K562 (cell line): ENCODE data around the gene ABCB9. TPM values are rescaled to one million over a fixed set of nuclear protein-coding genes. Genes with fewer than 3 reads are reported as not detected.

Experiments
- ATAC-seq: fragments of 200-7000 bp; cut with Tn5 transposase; 3 replicates; pipeline ENCODE4 v1.9.1; 2020; ENCODE audit warnings: moderate library complexity
- BruUV-seq: library from RNA; stranded (reverse); fragments of 400-500 nt; replicated peaks from 2 replicates; lab custom pipeline; 2021; lab: Mats Ljungman, UMichigan
- CTCF ChIA-PET: fragments of 300-600 bp; formaldehyde crosslinking; extraction: SDS; loops from one replicate; lab custom pipeline; 2021; ENCODE audit warnings: low intra/inter-chr PET ratio; lab: Yijun Ruan, JAX
- POLR2A ChIA-PET: fragments of 300-600, 350-650 bp; sonication (Branson Sonifier 250); formaldehyde crosslinking; extraction: SDS; loops from one replicate; lab custom pipeline; 2021; ENCODE audit warnings: antibody characterized with exemption, inconsistent platforms; lab: Yijun Ruan, JAX
- DNase-seq, 4 experiments: peaks; one replicate each; pipeline versions ENCODE4 v3.0.0 to v3.0.0-alpha.2; 2011 to 2018; ENCODE audit warnings: low spot score in 3 of 4, mixed read lengths in 3 of 4; ENCODE audit errors: extremely low read depth in 1 of 4
- FAIRE-seq: peaks from 2 replicates; lab custom pipeline; 2011; peaks lifted over from hg19 to GRCh38; lab: Jason Lieb, UNC
- H2AFZ ChIP-seq: 2 replicates; pipeline ENCODE4 v1.6.0; 2011; ENCODE audit warnings: low read depth, low read length, control low read depth, inconsistent platforms
- H3K27ac ChIP-seq: fragments of 200-600 bp; 3 replicates; pipeline ENCODE4 v1.8.0; 2011; ENCODE audit warnings: low read depth, mild to moderate bottlenecking, control low read depth, inconsistent platforms, low read length, moderate library complexity, mixed read lengths; ENCODE audit errors: extremely low read depth
- H3K27me3 ChIP-seq, 2 experiments: fragments of 300-600 bp in 1 of 2; 2 replicates in 1 of 2; 3 replicates in 1 of 2; pipeline versions ENCODE4 v1.6.0 to v1.8.0; 2011; ENCODE audit warnings: inconsistent platforms in 2 of 2, low read length in 2 of 2, mild to moderate bottlenecking in 1 of 2, mixed read lengths in 1 of 2, moderate library complexity in 1 of 2; ENCODE audit not compliant: control insufficient read depth in 2 of 2, insufficient read depth in 2 of 2
- H3K36me3 ChIP-seq: fragments of 300-600 bp; 3 replicates; pipeline ENCODE4 v1.8.0; 2011; ENCODE audit warnings: mild to moderate bottlenecking, low read length, inconsistent platforms; ENCODE audit not compliant: control insufficient read depth, insufficient read depth
- H3K4me1 ChIP-seq, 2 experiments: fragments of 200-600 bp in 1 of 2; replicated peaks in 1 of 2; 2 replicates in 1 of 2; 3 replicates in 1 of 2; pipeline versions ENCODE4 v1.5.1 to v1.8.0; 2011; ENCODE audit warnings: inconsistent platforms in 2 of 2, low read length in 2 of 2, mild to moderate bottlenecking in 1 of 2, mixed read lengths in 1 of 2, moderate library complexity in 1 of 2; ENCODE audit not compliant: control insufficient read depth in 2 of 2, insufficient read depth in 2 of 2
- H3K4me2 ChIP-seq: 2 replicates; pipeline ENCODE4 v1.6.1; 2011; ENCODE audit warnings: low read length, control low read depth, inconsistent platforms, mixed read lengths; ENCODE audit not compliant: insufficient read depth
- H3K4me3 ChIP-seq: fragments of 200-600 bp; sonication (generic), shearing (Covaris generic); 2 replicates; pipeline ENCODE4 v1.5.1; 2016; ENCODE audit warnings: control low read depth, inconsistent platforms
- H3K79me2 ChIP-seq: fragments of 200-600 bp; 3 replicates; pipeline ENCODE4 v1.8.0; 2011; ENCODE audit warnings: low read length, inconsistent platforms; ENCODE audit not compliant: control insufficient read depth, insufficient read depth
- H3K9ac ChIP-seq, 2 experiments: 2 replicates each; pipeline versions ENCODE4 v1.6.0 to v1.6.1; 2011; ENCODE audit warnings: low read depth in 2 of 2, low read length in 2 of 2, control low read depth in 1 of 2, inconsistent platforms in 1 of 2, mild to moderate bottlenecking in 1 of 2, mixed read lengths in 1 of 2; ENCODE audit not compliant: insufficient read depth in 1 of 2
- H3K9me1 ChIP-seq: one replicate; pipeline ENCODE4 v1.6.0; 2011; ENCODE audit warnings: inconsistent platforms, mild to moderate bottlenecking, low read length, moderate library complexity; ENCODE audit not compliant: control insufficient read depth, insufficient read depth
- H3K9me3 ChIP-seq: replicated peaks from 2 replicates; pipeline ENCODE4 v1.5.1; 2011; ENCODE audit warnings: low read depth, low read length, inconsistent platforms; ENCODE audit not compliant: control insufficient read depth, insufficient read depth
- H4K20me1 ChIP-seq: replicated peaks from 2 replicates; pipeline ENCODE4 v1.6.1; 2011; ENCODE audit warnings: low read length, inconsistent platforms, mixed read lengths; ENCODE audit not compliant: control insufficient read depth, insufficient read depth
- ARNT ChIP-seq, 2 experiments: fragments of 450-650 bp; IDR thresholded peaks; 2 replicates each; pipeline ENCODE4 v1.6.1; 2016; ENCODE audit warnings: mild to moderate bottlenecking in 1 of 2
- BRCA1 ChIP-seq, 2 experiments: fragments of 450-650 bp in 1 of 2; sonication (generic) in 1 of 2; formaldehyde crosslinking in 1 of 2; IDR thresholded peaks; 2 replicates each; pipeline versions ENCODE4 v1.5.0 to v1.6.1; 2017 to 2020; ENCODE audit warnings: mild to moderate bottlenecking in 1 of 2, missing genetic modification reagents in 1 of 2
- CEBPG ChIP-seq, 3 experiments: fragments of 200-800 bp in 1 of 3; sonication (Bioruptor generic) in 1 of 3; sonication (generic) in 1 of 3; formaldehyde crosslinking in 1 of 3; IDR thresholded peaks in 2 of 3; conservative IDR thresholded peaks in 1 of 3; 2 replicates each; pipeline versions ENCODE4 v1.6.1 to v1.8.0; 2016 to 2022; ENCODE audit warnings: missing compliant biosample characterization in 2 of 3, missing genetic modification characterization in 2 of 3, mild to moderate bottlenecking in 1 of 3, missing genetic modification reagents in 1 of 3
- DACH1 ChIP-seq: fragments of 450-650 bp; IDR thresholded peaks from 2 replicates; pipeline ENCODE4 v1.6.1; 2018; ENCODE audit not compliant: partially characterized antibody
- GABPA ChIP-seq: fragments of 200-800 bp; sonication (Bioruptor generic); conservative IDR thresholded peaks from 2 replicates; pipeline ENCODE4 v1.6.1; 2016; ENCODE audit warnings: low read depth, missing genetic modification characterization, missing compliant biosample characterization
- GATAD2B ChIP-seq: fragments of 450-650 bp; IDR thresholded peaks from 2 replicates; pipeline ENCODE4 v1.6.1; 2017; ENCODE audit warnings: mild to moderate bottlenecking, borderline replicate concordance
- PCBP1 ChIP-seq: fragments of 200-400 bp; formaldehyde crosslinking; IDR thresholded peaks from 2 replicates; pipeline ENCODE4 v1.6.1; 2018; ENCODE audit warnings: mild to moderate bottlenecking, low read depth, low read length; ENCODE audit not compliant: poor library complexity, severe bottlenecking
- PPARD ChIP-seq: fragments of 250-450 bp; sonication (Bioruptor Pico); IDR thresholded peaks from 2 replicates; pipeline ENCODE4 v1.8.0; 2022; ENCODE audit warnings: inconsistent platforms, mild to moderate bottlenecking, moderate library complexity
- RNF2 ChIP-seq: sonication (generic); IDR thresholded peaks from 2 replicates; pipeline ENCODE4 v1.6.1; 2016
- ZNF253 ChIP-seq: fragments of 250-450 bp; sonication (Bioruptor Pico); conservative IDR thresholded peaks from 2 replicates; pipeline ENCODE4 v1.6.1; 2021; ENCODE audit warnings: mild to moderate bottlenecking
- ZNF347 ChIP-seq: fragments of 450-650 bp; formaldehyde crosslinking; IDR thresholded peaks from 2 replicates; pipeline ENCODE4 v1.4.0; 2020; ENCODE audit warnings: low read depth, mild to moderate bottlenecking, moderate library complexity
- WGBS: fragments of 100-300 bp; shearing (Covaris generic); methylation state at CpG from one replicate; pipeline ENCODE4 v1.1.6; 2016; ENCODE audit warnings: low coverage, mixed read lengths; ENCODE audit not compliant: insufficient coverage; ENCODE audit errors: missing lambda C conversion rate; 5-methylcytosine and 5-hydroxymethylcytosine counted together
- in situ Hi-C: fragments of 300-500 bp; cut with MboI; formaldehyde crosslinking; loops from 4 replicates; pipeline ENCODE4 v1.15.0; 2018; ENCODE audit warnings: inconsistent platforms, mixed read lengths
- intact Hi-C: fragments of 100-400 bp; cut with micrococcal nuclease; formaldehyde crosslinking; loops from 2 replicates; pipeline ENCODE4 v1.14.2; 2022
- polyA plus RNA-seq, 8 experiments: library from polyadenylated mRNA; depleted of rRNA in 4 of 8; stranded (reverse) in 5 of 8; unstranded in 3 of 8; fragments of >200 nt; fragmentation: Nextera tagmentation in 2 of 8; fragmentation: Illumina TruSeq in 1 of 8; extraction: Ambion mirVana in 2 of 8; extraction: Trizol in 1 of 8; gene quantifications; 2 replicates each; pipeline versions ENCODE4 v1.2.1 to v1.2.3, GENCODE V29; 2011 to 2014; ENCODE audit warnings: inconsistent platforms in 1 of 8, missing spikeins in 1 of 8
- total RNA-seq, 7 experiments: library from RNA; depleted of rRNA in 6 of 7; stranded (reverse); fragments of >200 nt in 6 of 7; fragmentation: Illumina TruSeq in 2 of 7; extraction: Trizol in 2 of 7; gene quantifications; 2 replicates each; pipeline versions ENCODE4 v1.2.1 to v1.2.3, GENCODE V29; 2011 to 2021; ENCODE audit warnings: low replicate concordance in 1 of 7
- TF ChIP-seq, protein P1 (sequence below): fragments of 250-450 bp; sonication (Bioruptor Pico); IDR thresholded peaks from 2 replicates; pipeline ENCODE4 v1.8.0; 2021; ENCODE audit warnings: moderate library complexity, mild to moderate bottlenecking, inconsistent platforms
- TF ChIP-seq, protein P2 (sequence below): fragments of 250-450 bp; sonication (Bioruptor Pico); IDR thresholded peaks from 2 replicates; pipeline ENCODE4 v1.4.0; 2020; ENCODE audit warnings: mild to moderate bottlenecking, moderate library complexity, borderline replicate concordance
- TF ChIP-seq, protein P3 (sequence below): fragments of 450-650 bp; IDR thresholded peaks from 2 replicates; pipeline ENCODE4 v1.6.1; 2016; ENCODE audit warnings: mild to moderate bottlenecking
- TF ChIP-seq, protein P4 (sequence below): sonication (generic); formaldehyde crosslinking; IDR thresholded peaks from 2 replicates; pipeline ENCODE4 v1.8.0; 2022; ENCODE audit warnings: mild to moderate bottlenecking, missing genetic modification reagents

ABCB9 gene
- total and polyA plus RNA-seq, 9 of the 15 experiments (the other 6 are each of a cell fraction or from before 2014, with no cell fraction given) = 0.20 to 12.6 (median 6.2) TPM

DNA sequence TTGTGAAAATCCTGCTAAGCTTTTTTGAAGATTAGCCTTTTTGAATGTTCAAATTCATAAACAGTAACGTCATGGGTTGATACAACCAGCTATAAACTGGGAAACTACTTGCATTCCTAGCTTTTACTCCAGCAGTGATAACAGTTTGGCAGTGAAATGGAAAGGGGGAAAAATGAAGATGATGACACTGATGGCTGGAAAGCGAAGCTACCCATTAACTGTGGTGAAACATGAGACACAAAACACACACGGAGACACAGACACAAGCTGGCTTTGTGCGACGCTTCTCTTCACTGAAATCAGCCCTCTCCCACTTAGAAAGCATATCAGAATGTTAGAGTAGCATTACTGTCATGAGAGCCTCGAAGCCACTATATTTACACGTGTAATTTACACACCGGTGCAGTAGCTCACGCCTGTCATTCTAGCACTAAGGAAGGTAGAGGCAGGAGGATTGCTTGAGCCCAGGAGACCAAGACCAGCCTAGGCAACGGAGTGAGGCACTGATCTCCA lies 86.1 kb downstream of the ABCB9 start:
- Histone ChIP-seq H3K36me3 (peaks cover 52% of the 10 kb centered on the region; the same call in 2 of the 3 replicates), H3K9me1 (no peaks in the 10 kb centered on the region), H3K27me3 (no peaks in the 10 kb centered on the region), H3K4me3 (no peak overlapping the region), H3K4me2 (no peak overlapping the region), H3K9ac (no peak overlapping the region), H3K79me2 (peaks cover 98% of the 10 kb centered on the region), H2AFZ (no peak overlapping the region), H3K4me1 (peaks cover 3 to 15% of the 10 kb centered on the region in 2 experiments; a peak in 3 of 5 replicates), H3K27ac (no peak overlapping the region), H4K20me1 (peaks cover 39% of the 10 kb centered on the region), H3K9me3 (no peaks in the 10 kb centered on the region)
- no peak for ATAC-seq
- BruUV-seq = no TSS peak
- ChIA-PET POLR2A (interaction anchor here (0.5 to 2.1 kb wide), 9 partner anchors 9 to 1934 kb away, joined by 3 to 8 read pairs (median 4); no protein-coding TSS in a partner anchor), CTCF (no interaction called here)
- no peak for DNase-seq
- in situ Hi-C loops = no loop called here
- intact Hi-C loops = loop anchor here (5.0 to 10.0 kb wide), 2 partner anchors 72 to 355 kb away; partner anchors contain the start of genes MPHOSPH9 and MTRFR
- FAIRE-seq = no peak
- WGBS = 84% methylated on average over 9 of the region's 10 CpGs
- no peak for TF ChIP-seq BRCA1 (IDR thresholded peaks at IDR 0.05)
- no peak for TF ChIP-seq BRCA1 (CRISPR knock-in tag; IDR thresholded peaks at IDR 0.05)
- TF ChIP-seq, protein P1, sequence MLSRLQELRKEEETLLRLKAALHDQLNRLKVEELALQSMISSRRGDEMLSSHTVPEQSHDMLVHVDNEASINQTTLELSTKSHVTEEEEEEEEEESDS = no peak
- TF ChIP-seq, protein P2, sequence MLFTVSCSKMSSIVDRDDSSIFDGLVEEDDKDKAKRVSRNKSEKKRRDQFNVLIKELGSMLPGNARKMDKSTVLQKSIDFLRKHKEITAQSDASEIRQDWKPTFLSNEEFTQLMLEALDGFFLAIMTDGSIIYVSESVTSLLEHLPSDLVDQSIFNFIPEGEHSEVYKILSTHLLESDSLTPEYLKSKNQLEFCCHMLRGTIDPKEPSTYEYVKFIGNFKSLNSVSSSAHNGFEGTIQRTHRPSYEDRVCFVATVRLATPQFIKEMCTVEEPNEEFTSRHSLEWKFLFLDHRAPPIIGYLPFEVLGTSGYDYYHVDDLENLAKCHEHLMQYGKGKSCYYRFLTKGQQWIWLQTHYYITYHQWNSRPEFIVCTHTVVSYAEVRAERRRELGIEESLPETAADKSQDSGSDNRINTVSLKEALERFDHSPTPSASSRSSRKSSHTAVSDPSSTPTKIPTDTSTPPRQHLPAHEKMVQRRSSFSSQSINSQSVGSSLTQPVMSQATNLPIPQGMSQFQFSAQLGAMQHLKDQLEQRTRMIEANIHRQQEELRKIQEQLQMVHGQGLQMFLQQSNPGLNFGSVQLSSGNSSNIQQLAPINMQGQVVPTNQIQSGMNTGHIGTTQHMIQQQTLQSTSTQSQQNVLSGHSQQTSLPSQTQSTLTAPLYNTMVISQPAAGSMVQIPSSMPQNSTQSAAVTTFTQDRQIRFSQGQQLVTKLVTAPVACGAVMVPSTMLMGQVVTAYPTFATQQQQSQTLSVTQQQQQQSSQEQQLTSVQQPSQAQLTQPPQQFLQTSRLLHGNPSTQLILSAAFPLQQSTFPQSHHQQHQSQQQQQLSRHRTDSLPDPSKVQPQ (CRISPR knock-in tag) = no peak
- no peak for TF ChIP-seq PPARD (CRISPR knock-in tag)
- no peak for TF ChIP-seq ZNF253 (CRISPR knock-in tag)
- TF ChIP-seq PCBP1 = no peak
- no peak for TF ChIP-seq RNF2
- no peak for TF ChIP-seq GABPA (tag)
- no peak for TF ChIP-seq CEBPG (CRISPR knock-in tag; IDR thresholded peaks at IDR 0.05)
- TF ChIP-seq CEBPG (tag; conservative IDR thresholded peaks at IDR 0.05 in 1 of 2, IDR thresholded peaks at IDR 0.05 in 1 of 2) = no peak
- TF ChIP-seq, protein P3, sequence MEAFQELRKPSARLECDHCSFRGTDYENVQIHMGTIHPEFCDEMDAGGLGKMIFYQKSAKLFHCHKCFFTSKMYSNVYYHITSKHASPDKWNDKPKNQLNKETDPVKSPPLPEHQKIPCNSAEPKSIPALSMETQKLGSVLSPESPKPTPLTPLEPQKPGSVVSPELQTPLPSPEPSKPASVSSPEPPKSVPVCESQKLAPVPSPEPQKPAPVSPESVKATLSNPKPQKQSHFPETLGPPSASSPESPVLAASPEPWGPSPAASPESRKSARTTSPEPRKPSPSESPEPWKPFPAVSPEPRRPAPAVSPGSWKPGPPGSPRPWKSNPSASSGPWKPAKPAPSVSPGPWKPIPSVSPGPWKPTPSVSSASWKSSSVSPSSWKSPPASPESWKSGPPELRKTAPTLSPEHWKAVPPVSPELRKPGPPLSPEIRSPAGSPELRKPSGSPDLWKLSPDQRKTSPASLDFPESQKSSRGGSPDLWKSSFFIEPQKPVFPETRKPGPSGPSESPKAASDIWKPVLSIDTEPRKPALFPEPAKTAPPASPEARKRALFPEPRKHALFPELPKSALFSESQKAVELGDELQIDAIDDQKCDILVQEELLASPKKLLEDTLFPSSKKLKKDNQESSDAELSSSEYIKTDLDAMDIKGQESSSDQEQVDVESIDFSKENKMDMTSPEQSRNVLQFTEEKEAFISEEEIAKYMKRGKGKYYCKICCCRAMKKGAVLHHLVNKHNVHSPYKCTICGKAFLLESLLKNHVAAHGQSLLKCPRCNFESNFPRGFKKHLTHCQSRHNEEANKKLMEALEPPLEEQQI = no peak
- no peak for TF ChIP-seq ARNT (IDR thresholded peaks at IDR 0.05)
- no peak for TF ChIP-seq ZNF347 (CRISPR knock-in tag)
- no peak for TF ChIP-seq DACH1
- TF ChIP-seq, protein P4, sequence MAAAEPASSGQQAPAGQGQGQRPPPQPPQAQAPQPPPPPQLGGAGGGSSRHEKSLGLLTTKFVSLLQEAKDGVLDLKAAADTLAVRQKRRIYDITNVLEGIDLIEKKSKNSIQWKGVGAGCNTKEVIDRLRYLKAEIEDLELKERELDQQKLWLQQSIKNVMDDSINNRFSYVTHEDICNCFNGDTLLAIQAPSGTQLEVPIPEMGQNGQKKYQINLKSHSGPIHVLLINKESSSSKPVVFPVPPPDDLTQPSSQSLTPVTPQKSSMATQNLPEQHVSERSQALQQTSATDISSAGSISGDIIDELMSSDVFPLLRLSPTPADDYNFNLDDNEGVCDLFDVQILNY (CRISPR knock-in tag) = no peak
- no peak for TF ChIP-seq GATAD2B
